Endothelial cell of umbilical vein (primary cell): ENCODE measurements around the gene LCOR. TPM values are rescaled to one million over a fixed set of nuclear protein-coding genes. Genes with fewer than 3 reads are reported as not detected.

Source experiments
- BruUV-seq: library from RNA; stranded (reverse); fragments of 400-500 nt; replicated peaks from 2 replicates; lab custom pipeline; 2021; lab: Mats Ljungman, UMichigan
- CTCF ChIA-PET: fragments of 300-600, 350-600 bp; sonication (Branson Sonifier 250); formaldehyde crosslinking; loops from one replicate; lab custom pipeline; 2021; ENCODE audit warnings: antibody characterized with exemption, inconsistent platforms; lab: Charles Lee
- POLR2A ChIA-PET: fragments of 300-600, 350-600 bp; sonication (Branson Sonifier 250); formaldehyde crosslinking; loops from one replicate; lab custom pipeline; 2021; ENCODE audit warnings: antibody characterized with exemption, inconsistent platforms; lab: Charles Lee
- DNase-seq: peaks from one replicate; pipeline ENCODE4 v3.0.0-alpha.2; 2011; ENCODE audit warnings: low read depth, low spot score
- FAIRE-seq: peaks from 2 replicates; lab custom pipeline; 2011; peaks lifted over from hg19 to GRCh38; lab: Jason Lieb, UNC
- H2AFZ ChIP-seq: 2 replicates; pipeline ENCODE4 v1.6.0; 2012; ENCODE audit warnings: low read depth, low read length, control low read depth, inconsistent platforms
- H3K27ac ChIP-seq: 2 replicates; pipeline ENCODE4 v1.5.1; 2011; ENCODE audit warnings: low read depth, mild to moderate bottlenecking, control low read depth, low read length, moderate library complexity; ENCODE audit not compliant: insufficient read depth
- H3K27me3 ChIP-seq, 2 experiments: 2 replicates each; pipeline versions ENCODE4 v1.6.0 to v1.6.1; 2011; ENCODE audit warnings: low read length in 2 of 2, mixed read lengths in 1 of 2; ENCODE audit not compliant: control insufficient read depth in 2 of 2, insufficient read depth in 2 of 2
- H3K36me3 ChIP-seq, 2 experiments: 2 replicates in 1 of 2; 3 replicates in 1 of 2; pipeline ENCODE4 v1.5.1; 2011; ENCODE audit warnings: low read length in 2 of 2, mild to moderate bottlenecking in 1 of 2, moderate library complexity in 1 of 2; ENCODE audit not compliant: control insufficient read depth in 2 of 2, insufficient read depth in 2 of 2; ENCODE audit errors: extremely low read depth in 1 of 2
- H3K4me1 ChIP-seq: 3 replicates; pipeline ENCODE4 v1.5.1; 2011; ENCODE audit warnings: mild to moderate bottlenecking, low read length; ENCODE audit not compliant: control insufficient read depth, insufficient read depth; ENCODE audit errors: extremely low read depth
- H3K4me2 ChIP-seq: 2 replicates; pipeline ENCODE4 v1.6.1; 2011; ENCODE audit warnings: low read length, control low read depth, mixed read lengths; ENCODE audit not compliant: insufficient read depth
- H3K4me3 ChIP-seq, 3 experiments: fragments of 200-600 bp in 1 of 3; sonication (generic), shearing (Covaris generic) in 1 of 3; replicated peaks in 1 of 3; 2 replicates each; pipeline ENCODE4 v1.5.1; 2011 to 2016; ENCODE audit warnings: control low read depth in 3 of 3, low read length in 3 of 3, mild to moderate bottlenecking in 2 of 3, inconsistent platforms in 1 of 3, low read depth in 1 of 3, moderate library complexity in 1 of 3; ENCODE audit not compliant: insufficient read depth in 1 of 3
- H3K79me2 ChIP-seq: 2 replicates; pipeline ENCODE4 v1.6.0; 2012; ENCODE audit warnings: low read length, inconsistent platforms; ENCODE audit not compliant: control insufficient read depth, insufficient read depth
- H3K9ac ChIP-seq: replicated peaks from 2 replicates; pipeline ENCODE3; 2011; ENCODE audit warnings: low read length, control low read depth; ENCODE audit not compliant: insufficient read depth; ENCODE audit errors: extremely low read depth
- H3K9me1 ChIP-seq: replicated peaks from 3 replicates; pipeline ENCODE4 v1.6.0; 2011; ENCODE audit warnings: mild to moderate bottlenecking, low read length; ENCODE audit not compliant: control insufficient read depth, insufficient read depth; ENCODE audit errors: extremely low read depth
- H3K9me3 ChIP-seq: replicated peaks from 2 replicates; pipeline ENCODE4 v1.5.1; 2012; ENCODE audit warnings: low read length, inconsistent platforms; ENCODE audit not compliant: control insufficient read depth, insufficient read depth
- H4K20me1 ChIP-seq: replicated peaks from 2 replicates; pipeline ENCODE3; 2011; ENCODE audit warnings: mild to moderate bottlenecking, low read length; ENCODE audit not compliant: control insufficient read depth, insufficient read depth; ENCODE audit errors: extremely low read depth
- CTCF ChIP-seq, 2 donors: IDR thresholded peaks; 1 replicate in 1 of 2; 2 replicates in 1 of 2; pipeline ENCODE4 v1.5.1; 2011; ENCODE audit warnings: low read length in 2 of 2, mild to moderate bottlenecking in 2 of 2, moderate library complexity in 2 of 2, control low read depth in 1 of 2, inconsistent platforms in 1 of 2, low read depth in 1 of 2; ENCODE audit not compliant: insufficient read depth in 1 of 2; ENCODE audit errors: extremely low read depth in 1 of 2
- EZH2 ChIP-seq: IDR thresholded peaks from 2 replicates; pipeline ENCODE4 v1.6.1; 2012; ENCODE audit warnings: borderline replicate concordance, low read depth, mild to moderate bottlenecking, moderate library complexity, low read length, inconsistent platforms; ENCODE audit not compliant: severe bottlenecking
- FOS ChIP-seq: IDR thresholded peaks from 2 replicates; pipeline ENCODE4 v1.6.1; 2011; ENCODE audit warnings: mild to moderate bottlenecking, low read length, moderate library complexity, borderline replicate concordance; ENCODE audit not compliant: insufficient read depth
- JUN ChIP-seq: IDR thresholded peaks from 2 replicates; pipeline ENCODE4 v1.6.1; 2011; ENCODE audit warnings: borderline replicate concordance, low read depth; ENCODE audit not compliant: insufficient read length, insufficient read depth
- MAX ChIP-seq: IDR thresholded peaks from 2 replicates; pipeline ENCODE4 v1.6.1; 2011; ENCODE audit not compliant: insufficient read depth, insufficient read length
- MYC ChIP-seq: IDR thresholded peaks from one replicate; pipeline ENCODE4 v1.6.1; 2011; ENCODE audit warnings: mild to moderate bottlenecking, low read depth, low read length
- POLR2A ChIP-seq: IDR thresholded peaks from 2 replicates; pipeline ENCODE4 v1.6.1; 2012; ENCODE audit warnings: low read depth, mild to moderate bottlenecking, control low read depth, low read length
- POLR2AphosphoS5 ChIP-seq: IDR thresholded peaks from 2 replicates; pipeline ENCODE4 v1.6.1; 2012; ENCODE audit warnings: low read depth, mild to moderate bottlenecking, control low read depth, low read length, moderate library complexity; ENCODE audit not compliant: insufficient read depth
- dilution Hi-C: fragments of 300-500 bp; cut with MboI; formaldehyde crosslinking; loops from one replicate; pipeline ENCODE4 v1.15.0; 2019; ENCODE audit warnings: low sequenced_read_pairs; ENCODE audit not compliant: extremely low pct_ligation_motif_present
- intact Hi-C: fragments of 100-400 bp; cut with micrococcal nuclease; formaldehyde crosslinking; loops from one replicate; pipeline ENCODE4 v1.10.0; 2022
- polyA plus RNA-seq, 4 experiments: library from polyadenylated mRNA; depleted of rRNA in 3 of 4; stranded (reverse) in 3 of 4; unstranded in 1 of 4; fragments of >200 nt; gene quantifications; 2 replicates each; pipeline versions ENCODE4 v1.2.1 to v1.2.3, GENCODE V29; 2011 to 2012; ENCODE audit warnings: missing spikeins in 1 of 4
- total RNA-seq: library from RNA; stranded (reverse); gene quantifications from 2 replicates; pipeline ENCODE4 v1.2.3, GENCODE V29; 2021

LCOR gene
- total and polyA plus RNA-seq, 2 donors (not counting 3 experiments of a cell fraction or from before 2014, with no cell fraction given), result 11.6 to 39.0 TPM

- CTCF ChIA-PET, result interaction anchor here (2.8 to 4.9 kb wide), 2 partner anchors 10 to 24 kb away, joined by 8 to 20 read pairs; no protein-coding TSS in a partner anchor
- POLR2A ChIA-PET, result no interaction called here
- Histone ChIP-seq H3K4me3 (no peak overlapping the region), H3K9me3 (no peaks in the 10 kb centered on the region), H3K4me1 (no peaks in the 10 kb centered on the region), H3K79me2 (no peaks in the 10 kb centered on the region), H4K20me1 (no peaks in the 10 kb centered on the region), H3K4me2 (no peak overlapping the region), H3K27me3 (no peaks in the 10 kb centered on the region), H3K36me3 (no peaks in the 10 kb centered on the region), H3K9ac (no peak overlapping the region), H3K9me1 (no peaks in the 10 kb centered on the region), H2AFZ (no peak overlapping the region), H3K27ac (no peak overlapping the region)
- BruUV-seq, result no TSS peak
- DNase-seq (no peak), FAIRE-seq (no peak)
- dilution Hi-C loops (no loop called here), intact Hi-C loops (no loop called here)
- TF ChIP-seq EZH2 (no peak), CTCF (IDR thresholded peaks at IDR 0.05; ENCODE audit: extremely low read depth in 1 of 2, insufficient read depth in 1 of 2, low read depth in 1 of 2, low read length in 2 of 2) (no peak), JUN (no peak), POLR2AphosphoS5 (no peak), MAX (no peak), FOS (no peak), POLR2A (no peak), MYC (no peak)
These were observed 181.9 kb downstream of the LCOR start for GRCh38 chr10:97013983-97014382.
